WERI-Rb-1 (cell line): ENCODE results near the gene PDILT.
"Not testable (repeated sequence)": the region's sequence is repeated elsewhere in the genome, so short reads cannot be mapped to it uniquely, and the experiment has no call there.

Experiments
- DNase-seq: peaks from one replicate; pipeline ENCODE4 v3.0.0-alpha.2; 2020
- H3K27ac ChIP-seq: fragments of 250-450 bp; sonication (Bioruptor Pico); 2 replicates; pipeline ENCODE4 v1.5.1; 2020; ENCODE audit warnings: mild to moderate bottlenecking, moderate library complexity
- H3K27me3 ChIP-seq: fragments of 250-450 bp; sonication (Bioruptor Pico); 2 replicates; pipeline ENCODE4 v1.5.1; 2021; ENCODE audit warnings: mild to moderate bottlenecking, low read depth, moderate library complexity; ENCODE audit not compliant: insufficient read depth, severe bottlenecking
- H3K36me3 ChIP-seq: fragments of 250-450 bp; sonication (Bioruptor Pico); 2 replicates; pipeline ENCODE4 v1.5.1; 2020; ENCODE audit warnings: mild to moderate bottlenecking, moderate library complexity
- H3K4me3 ChIP-seq: 2 replicates; pipeline ENCODE4 v1.5.1; 2011; ENCODE audit warnings: low read depth, mild to moderate bottlenecking, control low read depth, low read length
- H3K9me3 ChIP-seq: fragments of 250-450 bp; sonication (Bioruptor Pico); 2 replicates; pipeline ENCODE4 v1.5.1; 2021; ENCODE audit warnings: mild to moderate bottlenecking, moderate library complexity; ENCODE audit not compliant: severe bottlenecking
- TF ChIP-seq, protein P1 (sequence below): IDR thresholded peaks from 2 replicates; pipeline ENCODE4 v1.5.1; 2011; ENCODE audit warnings: low read depth, mild to moderate bottlenecking, control low read depth, inconsistent platforms, low read length

PDILT gene

DNA sequence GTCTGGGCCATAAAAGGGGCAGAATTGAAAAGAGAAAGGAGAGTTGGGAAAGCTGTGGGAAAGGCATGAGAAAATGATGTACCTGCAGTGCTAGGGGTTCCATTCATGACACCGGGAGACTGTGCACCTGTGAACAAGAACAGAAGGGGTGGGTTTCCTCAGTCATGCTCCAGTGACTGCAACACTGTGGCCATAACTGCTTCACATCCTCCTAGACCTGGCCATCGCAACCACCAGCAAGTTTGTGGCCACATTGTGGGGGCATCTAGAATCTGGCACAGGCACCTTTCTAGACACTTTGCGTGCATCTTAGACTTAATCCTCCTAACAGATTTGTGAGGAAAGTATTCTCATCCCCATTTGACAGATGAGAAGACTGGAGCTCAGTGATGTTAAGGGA lies 90.0 kb downstream of the PDILT start:
- Histone ChIP-seq H3K9me3 (no peaks in the 10 kb centered on the region), H3K27me3 (peaks cover 63% of the 10 kb centered on the region), H3K36me3 (no peaks in the 10 kb centered on the region), H3K4me3 (no peak overlapping the region), H3K27ac (no peak overlapping the region)
- no peak for DNase-seq
- TF ChIP-seq, protein P1, sequence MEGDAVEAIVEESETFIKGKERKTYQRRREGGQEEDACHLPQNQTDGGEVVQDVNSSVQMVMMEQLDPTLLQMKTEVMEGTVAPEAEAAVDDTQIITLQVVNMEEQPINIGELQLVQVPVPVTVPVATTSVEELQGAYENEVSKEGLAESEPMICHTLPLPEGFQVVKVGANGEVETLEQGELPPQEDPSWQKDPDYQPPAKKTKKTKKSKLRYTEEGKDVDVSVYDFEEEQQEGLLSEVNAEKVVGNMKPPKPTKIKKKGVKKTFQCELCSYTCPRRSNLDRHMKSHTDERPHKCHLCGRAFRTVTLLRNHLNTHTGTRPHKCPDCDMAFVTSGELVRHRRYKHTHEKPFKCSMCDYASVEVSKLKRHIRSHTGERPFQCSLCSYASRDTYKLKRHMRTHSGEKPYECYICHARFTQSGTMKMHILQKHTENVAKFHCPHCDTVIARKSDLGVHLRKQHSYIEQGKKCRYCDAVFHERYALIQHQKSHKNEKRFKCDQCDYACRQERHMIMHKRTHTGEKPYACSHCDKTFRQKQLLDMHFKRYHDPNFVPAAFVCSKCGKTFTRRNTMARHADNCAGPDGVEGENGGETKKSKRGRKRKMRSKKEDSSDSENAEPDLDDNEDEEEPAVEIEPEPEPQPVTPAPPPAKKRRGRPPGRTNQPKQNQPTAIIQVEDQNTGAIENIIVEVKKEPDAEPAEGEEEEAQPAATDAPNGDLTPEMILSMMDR = no peak

DNA sequence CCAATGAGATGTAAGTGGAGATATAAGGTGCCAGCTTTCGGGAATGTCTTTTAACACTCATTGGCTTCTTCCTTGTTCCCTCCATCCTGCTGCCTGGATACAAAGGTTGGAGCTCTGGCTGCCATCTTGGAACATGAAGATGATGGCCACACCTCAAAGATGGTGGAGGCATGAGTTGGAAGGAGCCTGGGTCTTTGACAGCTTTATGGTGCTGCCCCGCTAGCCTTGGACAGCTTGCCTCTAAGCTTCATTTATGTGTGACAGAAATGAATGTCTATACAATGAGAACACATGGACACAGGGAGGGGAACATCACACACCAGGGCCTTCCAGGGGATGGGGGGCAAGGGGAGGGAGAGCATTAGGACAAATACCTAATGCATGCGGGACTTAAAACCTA lies 90.8 kb downstream of the PDILT start:
- no peak overlapping the region for H3K27ac ChIP-seq
- TF ChIP-seq, protein P1 = no peak
- peaks cover 65% of the 10 kb centered on the region for H3K27me3 ChIP-seq
- no peak overlapping the region for H3K4me3 ChIP-seq
- H3K9me3 ChIP-seq = no peaks in the 10 kb centered on the region
- no peaks in the 10 kb centered on the region for H3K36me3 ChIP-seq
- DNase-seq = no peak

DNA sequence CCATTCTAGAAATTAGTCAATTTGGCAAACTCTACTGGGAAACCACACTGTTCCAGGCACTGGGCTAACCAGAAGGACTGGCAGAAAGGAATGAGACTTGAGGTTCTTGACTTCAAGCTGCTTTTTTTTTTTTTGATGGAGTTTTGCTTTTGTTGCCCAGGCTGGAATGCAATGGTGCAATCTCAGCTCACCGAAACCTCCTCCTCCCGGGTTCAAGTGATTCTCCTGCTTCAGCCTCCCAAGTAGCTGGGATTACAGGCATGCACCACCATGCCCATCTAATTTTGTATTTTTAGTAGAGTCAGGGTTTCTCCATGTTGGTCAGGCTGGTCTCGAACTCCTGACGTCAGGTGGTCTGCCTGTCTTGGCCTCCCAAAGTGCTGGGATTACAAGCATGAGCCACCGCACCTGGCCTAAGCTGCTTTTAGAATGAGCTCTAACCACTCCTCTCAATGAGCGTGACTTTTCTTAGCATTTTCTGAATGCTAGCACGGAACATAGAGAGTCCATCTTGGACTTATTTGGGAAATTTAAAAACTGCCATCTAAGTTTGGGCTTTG lies 91.9 kb downstream of the PDILT start:
- H3K27me3 ChIP-seq = peaks cover 62% of the 10 kb centered on the region
- not testable (repeated sequence) for H3K4me3 ChIP-seq, DNase-seq, H3K36me3 ChIP-seq, H3K9me3 ChIP-seq, H3K27ac ChIP-seq

DNA sequence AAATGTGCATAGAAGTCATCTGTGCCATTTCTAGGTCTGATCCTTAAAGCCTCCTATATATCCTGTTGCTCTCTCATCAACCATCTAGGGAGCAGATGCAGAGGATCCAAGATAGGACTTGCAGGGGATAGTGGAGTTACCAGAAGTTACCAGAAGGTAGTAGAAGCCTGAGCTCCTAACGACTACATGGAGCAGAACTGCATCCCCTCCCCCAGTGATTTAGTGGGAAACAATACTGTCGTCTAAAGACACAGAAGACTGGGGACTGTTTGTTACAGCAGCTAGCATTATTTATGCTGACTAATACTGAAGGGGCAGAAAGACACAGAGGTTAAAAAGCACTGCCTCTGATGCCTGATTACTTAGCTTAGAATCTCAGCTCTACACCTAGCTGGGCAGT lies 93.0 kb downstream of the PDILT start:
- DNase-seq = no peak
- TF ChIP-seq, protein P1 = no peak
- H3K9me3 ChIP-seq = no peaks in the 10 kb centered on the region
- H3K27ac ChIP-seq = no peak overlapping the region
- no peaks in the 10 kb centered on the region for H3K36me3 ChIP-seq
- H3K4me3 ChIP-seq = no peak overlapping the region
- H3K27me3 ChIP-seq = peaks cover 62% of the 10 kb centered on the region

DNA sequence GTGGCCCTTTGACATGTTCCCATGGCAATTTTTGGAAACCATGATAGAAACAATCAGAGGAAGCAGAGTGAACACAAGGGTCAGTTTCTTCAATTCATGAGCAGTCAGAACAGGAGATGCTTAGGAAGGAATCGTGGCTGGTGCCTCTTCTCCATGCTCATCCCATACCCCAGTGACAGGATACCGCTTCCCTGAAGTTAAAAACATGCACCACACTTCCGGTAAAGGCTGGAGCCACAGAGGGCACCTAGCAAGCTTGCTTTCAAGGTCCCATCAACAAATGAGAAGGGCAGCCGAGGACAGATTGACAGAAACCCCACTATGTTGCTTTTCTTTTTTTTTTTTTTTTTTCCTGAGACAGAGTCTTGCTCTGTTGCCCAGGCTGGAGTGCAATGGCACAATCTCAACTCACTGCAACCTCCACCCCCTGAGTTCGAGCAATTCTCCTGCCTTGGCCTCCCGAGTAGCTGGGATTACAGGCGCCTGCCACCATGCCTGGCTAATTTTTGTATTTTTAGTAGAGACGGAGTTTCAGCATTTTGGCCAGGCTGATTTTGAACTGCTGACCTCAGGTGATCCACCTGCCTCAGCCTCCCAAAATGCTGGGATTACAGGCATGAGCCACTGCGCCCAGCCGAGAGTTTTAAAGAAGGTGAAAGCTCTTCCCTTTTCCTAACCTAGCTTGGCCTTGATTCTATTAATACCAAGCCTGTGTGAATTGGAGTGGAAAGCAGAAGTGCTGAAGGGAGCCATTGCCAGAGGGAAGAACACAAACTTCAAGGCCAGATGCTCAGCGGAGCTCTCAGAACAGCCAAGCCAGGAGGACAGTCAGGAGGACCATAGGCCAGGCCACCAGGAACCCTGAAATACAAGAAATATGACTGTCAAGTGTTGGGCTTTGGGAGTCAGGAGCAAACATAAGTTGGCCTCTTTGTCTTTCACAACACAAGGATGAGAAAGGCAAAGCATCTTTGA lies 93.8 kb downstream of the PDILT start:
- H3K9me3 ChIP-seq = no peaks in the 10 kb centered on the region

DNA sequence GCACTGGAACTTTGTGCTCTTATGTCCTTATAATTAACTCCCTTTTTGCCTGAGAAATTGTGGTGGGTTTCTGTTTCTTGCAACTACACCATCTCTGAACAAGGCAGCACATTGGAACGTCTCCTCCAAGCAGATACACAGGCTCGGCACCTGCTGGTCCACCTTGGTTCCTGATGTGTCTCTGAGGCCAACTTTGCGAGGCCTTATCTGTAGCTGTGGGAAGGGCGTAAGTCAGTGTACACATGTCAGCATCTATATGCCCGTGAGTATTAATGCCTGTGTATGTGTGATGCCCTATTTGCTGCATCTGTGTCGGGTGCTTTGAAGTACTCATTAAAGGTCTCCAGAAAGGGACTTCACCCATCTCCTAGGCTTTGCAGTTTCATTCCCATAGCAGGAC lies 94.8 kb downstream of the PDILT start:
- TF ChIP-seq, protein P1 = no peak
- Histone ChIP-seq H3K4me3 (no peak overlapping the region), H3K36me3 (no peaks in the 10 kb centered on the region), H3K27me3 (peaks cover 61% of the 10 kb centered on the region), H3K9me3 (no peaks in the 10 kb centered on the region), H3K27ac (no peak overlapping the region)
- no peak for DNase-seq

More for the DNA sequence above, 93.8 kb downstream of the PDILT start:
- TF ChIP-seq, protein P1 = no peak
- peaks cover 59% of the 10 kb centered on the region for H3K27me3 ChIP-seq
- no peak overlapping the region for H3K27ac ChIP-seq
- no peak overlapping the region for H3K4me3 ChIP-seq
- no peaks in the 10 kb centered on the region for H3K36me3 ChIP-seq
- no peak for DNase-seq
